GM19455 (cell line): ENCODE measurements around the gene SLC1A7.

ENCODE experiments used
- ATAC-seq: cut with Tn5 transposase; IDR thresholded peaks from one replicate; pipeline ENCODE4 v1.9.1; 2021; ENCODE audit not compliant: unreplicated experiment

Gene SLC1A7

DNA sequence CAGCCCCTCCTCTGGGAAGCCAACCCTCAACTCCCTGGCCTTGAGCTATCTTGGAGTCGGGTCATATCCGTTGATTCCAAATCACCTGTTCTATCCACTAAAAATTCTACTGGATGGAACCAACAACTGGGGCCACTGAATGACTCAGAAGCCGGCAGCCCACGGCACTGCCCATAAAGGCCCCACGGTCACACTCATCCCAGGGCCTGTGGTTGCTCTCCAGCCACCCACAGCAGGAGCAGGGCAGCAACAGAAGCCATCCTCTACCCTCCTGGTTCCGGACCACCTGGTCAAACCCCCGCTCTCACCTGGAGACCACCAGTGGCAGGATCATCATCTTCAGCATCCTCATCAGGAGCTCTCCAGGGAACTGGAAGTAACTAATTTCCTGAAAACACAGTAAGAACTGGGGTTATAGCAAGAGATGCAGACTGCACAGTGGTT, 8.4 kb downstream of the SLC1A7 start:
- ATAC-seq: no peak

DNA sequence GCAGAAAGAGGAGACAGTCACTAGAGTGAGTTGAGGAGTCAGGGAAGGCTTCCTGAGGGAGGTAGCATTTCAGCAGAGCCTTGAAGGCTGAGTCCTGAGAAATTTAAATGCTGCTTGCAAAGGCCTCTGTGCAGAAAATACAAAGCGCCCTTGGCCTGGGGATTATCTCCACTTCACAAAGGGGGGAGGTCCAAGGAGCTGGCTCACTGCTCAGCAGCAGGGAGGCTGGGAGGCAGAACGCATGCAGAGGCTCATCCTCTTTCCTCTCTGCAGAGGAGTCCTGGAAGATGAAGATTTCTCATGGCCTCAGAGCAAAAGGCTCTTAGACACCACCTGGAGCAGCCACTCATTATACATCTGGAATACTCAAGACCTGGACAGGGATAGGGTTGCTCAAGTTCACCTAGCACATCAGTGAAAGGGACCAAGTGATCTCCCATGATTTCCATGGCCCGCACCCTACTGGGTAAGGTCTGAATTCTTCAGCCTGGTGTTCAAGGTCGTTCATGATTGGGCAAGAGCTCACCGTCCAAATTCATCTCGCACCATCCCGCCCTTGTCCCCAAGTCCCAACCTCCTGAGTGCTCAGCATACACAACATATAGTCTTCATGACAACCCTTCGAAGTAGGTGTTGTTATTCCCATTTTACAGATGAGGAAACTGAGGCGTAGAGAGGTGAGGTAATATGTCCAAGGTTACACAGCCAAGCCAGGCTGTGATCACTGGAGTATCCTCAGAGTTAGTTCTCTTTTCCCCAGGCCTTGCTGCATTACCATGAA, 9.0 kb downstream of the SLC1A7 start:
- ATAC-seq: no peak

DNA sequence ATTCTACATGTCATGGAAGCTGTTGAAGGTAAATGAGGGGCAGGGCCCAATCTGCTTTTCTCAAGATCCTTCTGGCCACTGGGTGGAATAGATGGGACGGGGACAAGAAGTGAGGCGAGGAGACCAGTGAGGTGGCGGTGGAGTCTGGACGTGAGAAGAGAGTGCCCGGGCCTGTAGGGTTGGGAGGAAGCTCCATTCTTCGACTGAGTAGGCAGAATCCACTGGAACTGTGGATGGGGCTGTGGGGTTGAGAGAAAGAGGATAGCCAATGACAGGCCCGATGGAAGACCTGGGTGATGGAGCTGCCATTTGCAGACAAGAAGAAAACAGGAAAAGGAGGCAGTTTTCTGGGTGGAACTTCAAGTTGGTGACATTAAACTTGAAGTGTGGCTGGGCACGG, 10.3 kb downstream of the SLC1A7 start:
- ATAC-seq: no peak

DNA sequence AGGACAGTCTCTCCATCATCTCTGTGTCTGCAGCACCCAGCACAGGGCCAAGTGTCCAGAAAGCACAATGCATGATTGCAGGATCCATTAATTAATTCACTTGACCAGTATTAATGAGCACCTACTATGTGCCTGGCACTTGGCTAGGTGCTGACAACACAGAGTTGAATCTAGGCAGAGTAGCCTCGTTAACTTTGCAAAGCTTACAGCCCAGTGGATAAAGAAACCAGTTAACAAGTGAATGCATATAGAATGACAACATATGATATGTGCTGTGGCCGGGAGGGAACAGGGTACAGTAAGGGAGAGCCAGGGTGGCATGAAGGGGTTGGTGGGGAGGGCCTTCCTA, 10.9 kb downstream of the SLC1A7 start:
- no peak for ATAC-seq

DNA sequence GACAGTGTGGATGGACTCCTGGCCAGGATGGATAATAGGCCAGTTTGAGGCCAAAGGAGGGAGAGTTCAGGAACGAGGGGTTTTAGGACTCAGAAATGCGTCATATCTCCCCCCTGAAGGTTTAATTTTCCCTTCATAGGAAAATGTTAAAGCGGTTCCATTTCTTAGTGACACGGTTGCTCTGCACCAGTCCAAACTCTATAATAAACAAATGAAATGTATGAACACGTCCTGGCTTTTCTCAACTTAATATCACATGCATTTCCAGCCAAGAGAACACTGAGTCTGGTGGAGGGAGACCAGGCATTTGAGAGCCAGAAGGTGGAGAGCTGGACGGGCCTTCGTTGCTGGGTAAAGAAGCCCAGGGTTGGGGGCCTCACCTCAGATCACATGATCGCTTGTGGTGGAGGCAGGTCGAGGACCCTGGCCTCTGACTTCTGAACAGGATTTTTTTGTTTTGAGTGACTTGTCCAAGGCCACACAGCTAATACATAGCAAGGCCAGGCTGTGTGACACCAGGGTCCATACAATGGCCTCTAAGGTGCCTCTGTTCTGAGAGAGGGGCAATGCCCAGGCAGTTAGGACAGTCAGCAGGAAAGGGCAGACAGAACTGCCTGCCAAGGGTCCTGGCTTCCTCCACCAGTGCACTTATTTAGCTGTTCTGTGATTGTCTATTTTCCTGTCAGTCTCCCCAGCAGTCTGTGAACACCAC, 11.4 kb downstream of the SLC1A7 start:
- no peak for ATAC-seq

DNA sequence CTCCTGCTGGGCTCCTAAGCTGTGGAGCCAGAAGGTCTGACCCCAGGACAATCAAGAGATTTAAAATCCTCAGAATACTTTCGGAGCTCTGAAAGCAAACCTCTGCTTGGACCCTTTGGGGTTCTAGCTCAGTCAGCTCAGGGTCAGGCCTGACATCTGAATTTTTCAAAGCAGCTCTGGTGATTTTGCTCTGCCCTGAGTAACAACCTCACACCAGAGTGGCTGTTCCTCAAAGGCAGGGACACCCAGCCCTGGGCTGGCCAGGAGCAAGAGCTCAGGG, 11.9 kb downstream of the SLC1A7 start:
- ATAC-seq: no peak

DNA sequence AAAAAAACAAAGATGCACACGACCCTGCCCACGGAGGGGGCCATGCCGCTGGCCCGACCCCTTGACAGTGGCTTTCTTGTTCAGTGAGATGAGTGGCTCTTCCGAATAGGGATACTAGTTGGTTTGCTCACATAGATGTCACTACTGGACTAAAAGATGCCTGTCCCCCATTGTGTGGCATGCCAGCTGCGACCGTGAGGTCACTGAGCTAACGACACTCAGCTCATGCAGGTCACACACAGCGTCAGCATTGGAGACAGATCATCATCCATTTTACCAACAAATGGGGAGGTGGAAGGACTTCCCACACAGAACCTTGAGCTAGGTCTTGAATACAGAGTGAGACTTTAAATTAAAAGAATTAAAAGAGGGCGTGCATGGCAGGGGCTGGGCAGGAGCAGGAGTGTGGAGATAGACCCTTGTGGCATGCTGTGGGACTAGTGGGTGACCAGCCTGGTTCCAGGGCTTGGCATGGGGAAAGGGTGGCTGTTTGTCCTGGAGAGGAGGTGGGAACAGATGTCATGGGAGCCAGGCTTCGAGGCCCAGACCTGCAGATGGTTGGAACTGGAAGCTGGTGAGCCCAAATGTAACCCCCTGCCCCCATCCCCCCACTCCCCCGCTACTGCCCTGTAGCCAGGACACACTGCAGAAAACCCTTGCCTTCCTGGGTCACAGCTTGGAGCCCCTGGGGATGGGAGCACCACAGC, 12.4 kb downstream of the SLC1A7 start:
- no peak for ATAC-seq

DNA sequence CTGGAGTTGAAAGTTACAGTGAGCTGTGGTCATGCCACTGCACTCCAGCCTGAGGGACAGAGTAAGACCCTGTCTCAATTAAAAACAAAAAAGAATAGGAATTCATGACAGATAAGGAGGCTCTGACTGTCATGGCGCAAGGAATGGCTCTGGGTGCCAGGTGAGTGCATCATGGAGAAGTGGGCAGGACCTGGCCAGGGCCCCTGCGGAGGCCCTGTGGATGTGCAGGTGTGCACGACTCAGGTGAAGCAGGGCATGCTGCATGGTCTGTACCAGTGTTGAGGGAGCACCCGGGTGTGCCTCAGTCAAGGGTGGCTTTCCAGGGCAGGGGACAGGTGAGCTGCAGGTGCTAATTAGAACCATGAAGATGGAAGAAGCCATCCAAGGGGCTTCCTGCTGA, 14.0 kb downstream of the SLC1A7 start:
- ATAC-seq: no peak

DNA sequence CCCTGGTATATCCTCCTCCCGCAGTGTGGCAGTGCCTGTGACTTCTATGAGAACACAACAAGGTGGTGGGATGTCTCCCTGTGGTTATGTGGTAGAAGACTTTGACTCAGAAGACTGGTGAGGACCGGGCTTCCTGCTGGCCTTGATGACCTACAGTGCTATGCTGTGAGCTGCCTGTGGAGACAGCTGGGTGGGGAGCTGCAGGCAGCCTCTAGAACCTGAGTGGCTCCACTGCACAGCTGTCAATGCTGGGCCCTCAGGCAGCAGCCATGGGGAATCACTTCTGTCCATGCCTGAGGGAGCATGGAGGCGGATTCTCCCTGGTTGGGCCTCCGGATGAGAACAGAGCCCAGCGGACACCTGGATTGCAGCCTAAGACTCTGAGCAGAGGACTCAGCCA, 14.9 kb downstream of the SLC1A7 start:
- ATAC-seq: no peak

DNA sequence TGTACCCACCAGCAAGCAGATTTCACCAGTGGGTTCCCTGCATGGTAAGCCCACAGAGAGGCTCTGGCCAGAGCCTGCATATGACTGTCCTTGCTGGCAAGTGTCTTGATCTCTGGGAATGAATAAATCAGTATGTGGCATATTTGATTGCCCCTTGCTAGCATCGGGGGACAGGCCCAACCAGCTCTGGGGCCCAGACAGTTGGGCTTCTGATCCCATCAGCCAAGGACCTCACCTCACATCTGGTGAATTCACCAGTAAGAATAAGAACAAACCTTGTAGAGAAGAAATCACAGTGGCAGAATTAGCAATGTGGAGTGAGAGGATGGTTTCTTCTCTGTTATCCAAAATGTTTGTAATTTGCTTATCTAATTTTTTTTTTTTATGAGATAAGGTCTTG, 15.9 kb downstream of the SLC1A7 start:
- no peak for ATAC-seq

DNA sequence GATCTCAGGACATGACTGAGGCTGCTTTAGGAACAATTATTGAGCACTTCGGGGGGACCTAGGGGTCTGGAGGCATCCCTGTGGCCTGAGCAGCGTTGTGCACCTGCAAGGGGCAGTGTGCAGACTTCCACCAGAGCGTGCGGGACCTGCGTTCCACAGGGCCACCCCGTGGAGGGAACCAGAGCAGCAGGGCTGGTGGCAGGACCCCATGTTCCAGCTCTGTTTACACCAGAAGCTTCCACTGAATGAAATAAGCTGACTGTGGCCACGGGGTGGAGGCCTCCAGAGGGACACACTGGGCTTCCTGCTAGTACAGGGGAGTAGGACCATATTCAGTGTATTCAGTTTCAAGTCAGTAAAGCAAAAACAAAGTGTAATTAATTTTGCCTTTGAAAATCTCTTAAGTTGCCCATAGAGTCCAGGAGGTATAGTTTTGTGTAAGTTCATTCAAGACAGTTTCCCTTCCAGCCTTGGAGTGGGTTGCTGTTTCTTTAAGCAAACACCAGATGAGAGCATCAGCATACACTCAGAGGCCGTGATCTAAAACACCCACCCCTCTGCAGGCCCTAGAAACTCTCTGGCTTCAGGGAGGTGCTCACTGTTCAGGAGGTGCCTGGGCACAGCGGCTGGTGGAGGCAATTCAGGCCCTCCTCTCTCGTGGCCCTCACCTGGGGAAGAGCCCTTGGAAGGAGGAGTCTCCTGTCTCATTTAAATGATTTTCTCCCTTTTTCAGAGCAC, 16.6 kb downstream of the SLC1A7 start:
- ATAC-seq: no peak

DNA sequence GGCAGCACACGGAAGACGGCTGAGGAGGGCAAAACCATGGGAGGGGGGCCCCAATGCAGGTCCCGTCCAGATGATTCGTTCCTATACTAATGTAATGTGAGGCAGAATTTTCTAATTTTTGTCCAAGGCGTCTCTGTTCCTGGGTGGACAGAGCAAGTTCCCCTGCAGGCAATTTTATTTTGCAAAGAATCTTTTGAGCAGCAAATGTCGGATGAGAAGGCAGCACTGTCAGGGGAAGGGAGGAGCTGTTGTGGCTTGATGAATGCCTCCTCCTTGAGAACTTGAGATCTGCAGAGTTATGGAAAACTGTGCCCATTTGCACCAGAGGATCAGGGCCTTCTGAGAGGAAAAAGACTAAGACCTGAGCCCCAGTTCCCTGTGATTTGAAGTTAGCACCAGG, 17.3 kb downstream of the SLC1A7 start:
- ATAC-seq: no peak

DNA sequence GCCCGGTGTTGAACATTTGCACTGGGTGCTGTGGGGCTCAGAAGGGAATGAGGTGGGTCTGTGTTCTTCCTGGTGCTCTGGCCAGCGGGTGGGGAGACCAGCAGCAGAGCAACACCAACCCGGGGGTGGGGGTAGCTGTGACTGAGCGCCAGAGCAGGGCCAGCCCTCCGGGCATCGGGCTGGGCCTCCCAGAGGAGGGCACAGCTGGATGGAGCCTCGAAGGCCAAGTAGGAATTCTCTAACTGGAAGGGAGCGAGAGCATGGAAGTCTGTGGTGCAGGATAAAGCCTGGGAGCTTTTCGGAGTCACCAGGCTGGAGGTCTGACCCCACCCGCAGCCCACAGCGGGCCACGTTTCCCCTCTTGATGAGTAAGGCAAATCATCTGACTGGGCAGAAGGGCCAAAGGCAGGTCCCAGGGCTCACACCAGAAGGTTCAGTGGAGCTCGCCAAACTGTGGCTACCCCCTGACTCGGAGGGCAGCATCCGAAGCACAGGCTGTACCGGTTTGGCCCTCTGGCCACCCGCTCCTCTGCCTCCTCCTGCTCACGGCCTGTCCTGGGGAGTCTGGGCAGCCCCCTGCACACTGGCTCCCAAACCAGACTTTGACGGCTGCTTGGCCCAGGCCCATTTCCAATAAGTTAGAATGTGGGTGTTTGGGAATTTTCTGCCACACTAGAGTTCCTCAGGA, 18.8 kb downstream of the SLC1A7 start:
- no peak for ATAC-seq

DNA sequence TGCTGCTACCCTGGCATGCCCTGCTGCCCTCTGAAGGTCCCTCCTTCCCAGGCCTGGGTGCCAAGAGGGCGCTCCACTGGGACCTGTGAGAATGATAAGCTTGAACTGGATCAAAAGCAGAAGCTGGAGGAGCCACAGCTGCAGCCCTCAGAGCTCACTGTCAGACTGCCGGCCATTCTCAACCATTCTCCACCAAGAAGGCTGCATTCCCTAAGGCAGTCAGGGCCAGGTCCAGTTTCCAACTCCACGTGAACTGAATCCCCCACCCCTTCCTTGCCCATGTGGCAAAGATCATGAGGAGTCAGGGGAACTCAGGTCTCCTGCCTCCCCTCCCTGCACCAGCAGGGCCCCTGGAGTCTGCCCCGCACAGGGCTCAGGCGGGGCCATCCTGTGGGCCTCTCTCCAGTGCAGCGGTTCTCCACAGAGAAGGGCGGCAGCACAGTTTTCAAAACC, 19.5 kb downstream of the SLC1A7 start:
- no peak for ATAC-seq

DNA sequence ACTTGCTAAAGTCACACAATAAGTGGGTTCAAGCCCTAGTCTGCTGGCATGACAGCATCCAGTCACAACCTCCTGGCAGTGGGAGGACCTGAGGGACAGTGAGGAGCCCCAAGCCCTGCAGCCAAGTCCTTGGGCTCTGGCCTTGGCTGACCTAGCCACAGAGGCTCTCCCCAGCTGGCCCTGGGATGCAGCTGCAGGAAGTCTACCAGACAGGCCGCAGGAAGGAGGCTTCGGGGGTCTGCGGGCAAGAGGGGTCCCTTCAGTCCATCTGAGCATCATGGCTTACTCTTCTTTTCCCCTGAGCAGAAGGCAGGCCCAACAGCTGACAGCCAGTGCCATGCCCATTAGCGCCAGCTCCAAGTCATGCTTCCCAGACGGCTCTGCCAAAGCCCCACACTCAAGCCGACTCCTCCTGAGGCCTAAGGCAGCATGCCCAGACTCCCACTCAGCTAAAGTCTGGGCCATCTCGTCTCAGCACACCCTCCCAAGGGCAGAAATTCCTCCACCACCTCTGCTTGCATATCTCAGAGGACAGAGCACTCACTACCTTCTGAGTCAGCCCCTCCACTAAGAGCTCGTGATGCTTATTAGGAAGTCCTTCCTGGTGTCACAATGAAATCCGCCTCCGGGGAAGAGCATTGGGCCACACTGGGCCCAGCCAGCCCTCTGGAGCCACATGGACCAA, 20.1 kb downstream of the SLC1A7 start:
- no peak for ATAC-seq

DNA sequence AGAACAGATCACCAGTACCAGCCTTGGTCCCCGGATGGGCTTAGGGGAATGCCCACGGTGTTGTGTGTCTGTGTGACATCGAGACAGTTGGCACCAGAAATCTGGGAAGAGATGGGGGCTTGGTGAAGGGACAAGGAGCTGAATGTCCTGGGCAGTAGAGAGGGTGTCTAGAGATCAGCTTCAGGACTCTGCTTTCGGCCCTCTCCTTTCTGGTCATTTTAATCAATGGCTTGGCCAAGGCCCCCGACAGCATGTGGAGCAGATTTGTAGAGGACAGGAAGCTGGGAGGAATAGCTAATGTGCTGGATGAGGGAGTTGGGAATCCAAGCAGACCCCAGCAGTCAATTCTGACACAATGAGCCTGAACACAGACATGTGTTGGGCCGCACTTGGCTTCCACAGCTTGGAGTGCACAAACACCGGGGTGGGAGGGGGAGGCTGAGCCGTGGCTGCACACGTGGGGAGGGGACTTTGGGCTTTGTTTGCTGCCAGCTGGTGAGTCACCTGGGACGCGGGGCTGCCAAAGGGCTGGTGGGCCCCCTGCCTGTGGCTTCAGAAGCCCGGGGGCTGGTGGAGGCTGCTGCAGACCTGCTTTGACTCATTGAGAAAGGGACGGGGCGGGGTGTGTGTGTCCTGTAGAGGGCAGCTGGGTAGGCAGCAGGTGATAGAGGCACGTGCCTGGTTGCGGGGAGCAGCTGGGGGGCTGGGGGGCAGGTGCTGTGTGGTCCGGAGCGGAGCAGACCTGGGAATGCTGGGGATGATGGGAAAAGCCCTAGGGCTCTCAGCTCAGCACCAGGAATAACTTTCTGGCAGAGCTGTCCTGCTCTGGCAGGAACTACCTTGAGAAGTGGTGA, 20.9 kb downstream of the SLC1A7 start:
- no peak for ATAC-seq

DNA sequence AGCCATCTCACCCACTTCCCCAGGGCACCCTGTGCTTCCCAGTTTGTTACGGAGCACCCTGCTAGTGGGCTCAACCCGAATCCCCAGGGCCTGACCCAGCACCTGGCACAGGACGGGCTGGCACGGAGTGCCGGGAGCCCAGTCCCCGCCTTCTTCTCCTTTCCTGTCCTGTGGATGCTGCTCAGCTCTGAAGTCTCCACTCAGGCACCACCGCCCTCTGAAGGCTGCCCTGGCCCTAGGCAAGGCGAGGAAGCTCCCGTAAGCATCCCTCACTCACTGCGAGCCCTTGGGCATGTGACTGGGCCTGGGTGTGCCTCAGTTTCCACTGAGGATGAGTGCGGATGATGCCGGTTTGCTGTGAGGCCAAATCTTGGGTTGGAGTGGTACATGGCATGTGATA, 21.8 kb downstream of the SLC1A7 start:
- ATAC-seq: no peak

DNA sequence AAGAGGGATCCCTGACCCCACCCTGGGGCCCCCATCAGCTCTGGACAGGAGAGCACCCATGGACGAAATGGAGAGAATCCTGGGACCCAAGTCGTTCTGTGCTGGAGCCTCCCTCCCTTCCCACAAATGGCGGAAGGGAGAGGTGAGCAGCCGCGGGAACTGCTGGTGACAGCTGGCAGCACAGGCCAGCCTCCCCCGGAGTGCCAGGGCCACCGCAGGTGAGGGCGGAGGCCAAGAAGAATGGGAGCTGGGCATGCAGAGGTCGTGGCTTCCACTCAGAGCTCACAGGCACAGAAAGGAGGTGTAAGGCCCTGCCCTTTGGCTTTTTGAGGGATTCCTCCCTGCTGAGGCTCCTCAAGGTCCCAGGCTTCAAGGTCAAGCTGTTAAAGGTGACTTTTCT, 24.6 kb downstream of the SLC1A7 start:
- ATAC-seq: no peak

DNA sequence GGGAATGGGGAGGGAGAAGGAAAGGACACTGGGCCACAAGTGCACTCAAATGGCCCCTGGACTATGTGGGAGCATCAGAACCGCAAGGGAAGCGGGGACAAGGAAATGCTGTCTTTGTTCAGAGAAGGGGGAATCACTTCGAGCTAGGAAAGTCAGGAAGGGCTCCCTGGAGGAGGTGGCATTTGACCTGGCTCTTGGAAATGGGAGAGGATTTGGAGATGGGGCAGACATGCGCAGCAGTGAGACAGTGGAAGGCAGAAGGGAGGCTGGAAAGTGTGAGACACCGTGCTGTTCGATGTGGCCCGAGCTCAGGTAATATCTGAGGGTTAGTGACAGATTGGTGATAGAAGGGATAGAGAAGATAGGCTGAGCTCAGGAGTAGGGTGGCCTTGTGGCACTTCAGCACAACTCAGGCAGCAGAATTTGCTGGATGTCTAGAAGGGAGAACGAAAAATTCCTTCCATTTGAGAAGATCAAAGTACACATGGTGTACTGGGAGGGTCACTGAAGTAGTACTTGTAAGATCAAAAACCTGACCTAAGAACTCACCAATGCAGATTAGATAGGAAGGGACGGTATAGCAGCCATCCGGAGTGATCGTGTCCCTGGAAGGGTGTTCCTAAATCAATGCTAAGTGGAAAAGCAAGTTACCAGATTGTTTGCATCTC, 25.4 kb downstream of the SLC1A7 start:
- no peak for ATAC-seq
